ENCODE results near the gene WT1.

The WT1 gene

DNA sequence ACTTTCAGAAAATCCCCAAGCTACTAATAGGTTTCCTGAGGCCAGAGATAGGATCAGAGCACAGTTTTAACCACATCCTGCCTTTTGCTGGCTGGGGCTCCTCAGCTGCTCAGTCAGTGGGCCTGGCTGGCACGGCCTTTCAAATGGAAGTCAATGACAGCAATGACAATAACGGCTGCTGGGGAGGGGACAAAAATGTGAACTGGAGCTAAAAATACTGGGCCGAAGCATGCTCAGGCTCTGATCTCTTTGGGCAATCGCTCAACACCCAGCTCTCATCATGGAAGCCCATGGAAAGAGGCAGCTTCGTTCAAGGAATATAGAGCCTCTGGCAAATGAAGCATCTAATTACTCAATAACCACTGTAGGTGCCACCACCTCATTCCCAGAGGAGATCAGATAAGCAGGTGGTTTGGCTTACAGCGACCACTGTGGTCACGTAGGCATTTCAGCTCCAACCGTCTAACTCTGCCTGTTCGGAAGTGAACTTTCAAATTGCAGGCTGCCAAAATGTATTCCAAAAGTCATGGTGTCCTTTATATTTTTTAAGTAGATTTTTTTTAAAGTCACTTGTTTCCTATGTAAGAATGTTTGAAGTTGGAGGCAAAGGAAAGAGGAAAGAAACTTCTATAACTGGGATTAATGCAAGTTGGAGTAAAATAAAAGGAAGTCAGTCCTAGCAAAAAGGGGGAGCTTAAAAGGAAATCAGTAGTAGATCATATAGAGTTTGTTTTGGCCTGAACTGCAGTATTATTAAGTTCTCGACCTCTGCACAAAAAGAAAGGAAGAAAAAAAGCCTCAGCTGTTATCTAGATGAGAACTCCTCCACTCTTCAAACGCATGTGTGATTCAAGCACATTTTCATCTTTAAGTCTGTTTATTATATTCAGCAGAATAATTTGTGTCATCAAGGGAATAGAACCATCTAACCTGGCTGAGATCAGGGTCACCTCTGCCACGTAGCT, 14.1 kb downstream of the WT1 start:
- peak; percentile 69 for DNase-seq

DNA sequence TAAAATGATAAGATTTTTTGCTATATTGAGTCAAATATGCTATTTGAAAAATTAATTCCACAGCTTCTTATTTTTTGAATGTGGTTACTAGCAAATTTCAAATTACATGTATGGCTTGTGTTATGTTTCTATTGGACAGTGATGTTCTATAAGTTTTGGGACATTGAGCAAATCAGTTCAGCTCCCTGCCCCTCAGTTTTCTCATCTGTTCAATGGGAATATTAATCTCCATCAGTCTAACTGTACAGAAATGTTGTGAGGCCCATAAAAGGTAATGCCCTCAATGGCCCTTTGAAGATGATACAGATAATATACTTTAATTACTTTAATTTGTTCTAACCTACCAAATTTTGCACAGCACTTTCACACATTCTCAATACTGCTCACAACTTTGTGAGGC, 15.2 kb downstream of the WT1 start:
- DNase-seq: no peak

DNA sequence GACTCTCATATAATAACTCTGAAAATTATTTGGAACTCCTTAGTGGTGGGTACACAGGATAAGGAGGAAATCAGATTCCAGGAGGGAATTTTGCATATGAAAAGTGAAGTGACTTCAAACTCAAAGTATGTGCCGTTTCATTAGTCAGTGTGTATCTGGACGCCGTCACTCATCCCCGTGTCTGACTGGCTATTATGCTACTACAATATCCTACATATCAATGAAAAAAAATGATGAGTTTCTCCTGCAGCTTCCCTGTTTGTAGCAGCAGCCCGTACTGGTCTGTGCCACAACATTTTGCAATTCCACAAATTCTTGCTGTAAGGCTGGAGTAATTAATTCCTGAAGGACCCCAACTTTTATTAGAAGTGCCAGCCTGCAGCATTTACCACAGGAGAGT, 16.5 kb downstream of the WT1 start:
- DNase-seq: no peak

DNA sequence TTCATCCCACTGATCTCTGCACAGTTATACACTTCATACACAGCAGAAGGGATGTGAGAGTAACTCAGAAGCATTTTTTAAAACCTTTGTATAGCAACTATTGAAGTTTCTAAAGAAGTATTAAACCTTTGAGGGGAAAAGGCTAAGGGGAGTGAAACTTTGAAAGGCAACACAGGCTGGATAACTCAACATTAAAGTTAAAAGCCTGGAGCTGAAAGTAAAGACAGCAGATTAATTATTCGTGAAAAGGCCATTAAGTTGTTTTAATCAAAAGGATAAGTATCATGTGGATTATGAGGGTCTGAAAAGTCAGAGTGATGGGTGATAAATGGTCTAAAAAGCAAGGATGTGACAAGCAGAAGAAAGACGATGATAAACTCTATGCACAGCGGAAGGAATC, 17.5 kb downstream of the WT1 start:
- no peak for DNase-seq

DNA sequence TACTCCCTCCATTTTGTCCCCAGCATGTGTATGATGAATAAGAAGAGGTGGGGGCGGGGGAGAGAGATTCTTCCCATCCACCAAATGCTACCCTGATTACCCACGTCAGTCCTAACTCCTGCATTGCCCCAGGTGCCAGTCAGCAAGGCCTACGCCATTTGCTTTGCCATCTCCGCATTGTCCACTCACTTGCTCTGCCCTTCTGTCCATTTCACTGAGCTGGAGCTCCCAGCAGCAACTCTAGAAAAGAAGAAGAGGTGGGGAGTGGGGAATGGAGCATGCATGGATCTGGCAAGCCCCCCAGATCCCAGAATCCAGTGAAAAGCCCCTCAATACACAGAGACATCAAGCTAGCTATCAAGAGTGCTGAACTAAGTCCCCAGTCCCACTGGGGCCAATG, 19.0 kb downstream of the WT1 start:
- DNase-seq: no peak

DNA sequence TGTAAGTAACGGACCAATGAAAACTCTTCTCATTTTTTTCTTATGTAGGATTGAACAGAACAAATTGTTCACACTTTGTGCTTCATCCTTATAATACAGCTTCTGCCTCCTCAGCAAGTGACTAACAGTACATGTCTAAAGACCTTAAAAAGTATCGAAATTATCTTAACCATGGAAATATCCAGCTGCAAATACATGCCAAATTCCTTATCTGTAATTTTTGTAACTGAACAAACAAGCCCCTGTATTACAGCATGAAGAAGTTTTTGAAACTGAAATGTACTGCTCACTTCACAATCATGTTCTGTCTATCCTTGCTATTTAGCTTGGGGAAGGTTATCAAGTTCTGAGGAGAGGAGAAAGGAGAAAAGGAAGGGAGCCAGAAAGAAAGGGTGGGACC, 20.4 kb downstream of the WT1 start:
- DNase-seq: no peak

DNA sequence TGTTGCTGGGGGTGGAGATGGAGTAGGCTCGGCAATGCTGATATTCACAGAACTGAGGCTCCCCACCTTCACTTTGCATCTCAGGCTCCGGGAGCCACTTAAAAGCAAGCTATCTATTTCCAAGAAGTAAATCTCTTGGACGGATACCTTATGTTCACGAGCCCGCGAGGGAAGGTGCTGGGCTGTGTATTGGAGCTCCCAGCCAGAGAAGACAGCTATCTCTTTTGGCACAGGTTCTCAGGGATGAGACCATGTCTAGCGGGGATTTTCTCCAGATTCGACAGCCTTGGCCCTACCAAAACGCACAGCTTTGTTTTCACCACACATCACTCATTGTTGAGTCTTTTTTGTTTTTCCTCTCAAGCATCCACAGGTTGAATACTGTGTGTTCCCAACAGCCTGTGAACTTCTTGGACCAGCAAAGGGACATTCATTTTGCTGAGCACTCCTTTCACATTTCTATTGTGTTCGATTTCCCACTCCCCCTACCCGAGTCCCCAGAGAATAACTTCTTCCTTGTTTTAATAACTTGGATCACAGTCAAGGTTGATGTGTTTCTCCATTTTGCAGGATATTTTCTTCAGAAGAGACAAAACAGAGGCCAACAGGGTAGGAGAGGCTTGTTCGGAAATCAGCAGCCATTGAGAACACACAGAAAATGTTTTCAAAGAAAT, 23.3 kb downstream of the WT1 start:
- no peak for DNase-seq

DNA sequence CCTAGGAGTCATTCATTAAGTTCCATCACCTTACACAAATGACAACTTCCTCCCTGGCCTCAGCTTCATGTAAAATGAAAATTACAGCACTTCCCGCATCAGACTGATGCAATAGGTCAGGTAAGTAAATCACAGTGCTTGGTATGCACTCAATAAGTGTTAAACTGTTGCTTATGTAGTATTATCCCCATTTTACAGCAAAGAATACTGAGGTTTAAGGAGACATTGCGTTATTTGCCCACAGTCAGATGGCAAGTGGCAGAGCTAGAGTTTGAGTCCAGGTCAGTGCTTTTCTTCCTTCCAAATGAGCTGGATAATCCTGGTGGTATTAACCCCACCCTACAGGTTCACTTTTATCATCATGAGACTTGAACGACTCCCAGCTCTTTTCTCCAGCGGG, 29.7 kb downstream of the WT1 start:
- DNase-seq: no peak

DNA sequence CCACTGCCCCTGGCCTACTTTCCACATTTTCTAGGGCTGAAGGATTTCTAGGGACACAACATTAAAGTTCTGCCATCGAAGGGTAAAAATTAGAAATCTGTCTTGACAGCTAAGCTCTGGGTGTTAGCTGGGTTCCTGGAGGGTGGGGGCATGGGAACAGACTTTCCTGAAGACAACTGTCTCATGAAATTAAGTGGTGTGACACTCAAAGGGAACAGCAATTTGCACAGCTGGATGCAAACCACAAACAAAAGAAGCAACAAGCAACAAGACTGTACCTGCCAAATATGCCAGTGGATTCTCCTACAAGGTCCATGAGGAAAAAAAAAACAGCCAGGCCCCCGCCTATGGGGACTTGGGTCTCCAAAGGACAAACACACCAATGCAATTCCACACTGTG, 32.5 kb downstream of the WT1 start:
- no peak for DNase-seq

DNA sequence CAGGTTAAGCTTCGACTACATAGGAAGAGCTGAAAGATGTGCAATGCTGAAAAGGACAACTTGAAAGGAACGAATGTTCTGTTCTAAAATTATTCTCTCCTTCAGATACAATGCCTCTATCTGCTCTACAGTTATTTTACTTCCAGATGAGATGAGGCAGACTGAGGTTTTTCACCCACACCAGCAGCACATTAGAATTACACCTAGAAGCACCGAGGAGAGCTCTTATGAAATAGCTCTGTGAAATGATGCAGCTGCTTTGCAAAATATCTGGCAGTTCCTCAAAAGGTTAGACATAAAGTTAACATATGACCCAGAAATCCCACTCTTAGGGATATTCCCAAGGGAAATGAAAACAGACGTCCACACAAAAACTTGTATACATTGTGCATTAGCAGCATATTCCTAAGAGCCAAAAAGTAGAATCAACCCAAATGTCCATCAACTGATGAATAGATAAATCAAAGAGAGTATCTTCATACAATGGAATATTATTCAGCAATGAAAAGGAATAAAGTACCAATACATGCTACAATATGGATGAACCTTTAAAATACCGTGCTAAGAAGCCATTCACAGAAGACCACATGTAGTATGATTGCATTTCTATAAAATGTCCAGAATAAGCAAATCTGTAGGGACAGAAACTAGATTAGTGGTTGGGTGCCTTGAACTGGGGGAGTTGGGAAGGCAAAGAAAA, 34.5 kb downstream of the WT1 start:
- DNase-seq: no peak

DNA sequence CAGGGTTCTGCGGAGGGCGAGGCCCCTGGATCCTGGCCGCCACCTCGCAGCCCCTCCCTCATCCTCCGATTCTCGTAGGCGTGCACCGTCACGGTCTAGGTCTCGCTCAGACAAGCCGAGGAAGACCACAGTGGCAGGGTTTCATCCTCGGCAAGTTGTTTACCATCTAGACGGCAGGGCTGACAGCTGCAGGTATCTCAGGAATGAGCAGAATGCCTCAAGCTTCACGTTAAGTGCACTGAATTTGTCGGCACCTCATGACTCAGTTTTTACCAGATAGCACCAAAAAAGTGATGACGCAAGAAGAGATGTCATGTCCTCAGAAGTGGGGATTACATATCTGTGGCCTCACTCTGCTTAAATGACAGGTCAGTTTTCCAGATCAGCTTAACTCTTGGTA, 35.1 kb downstream of the WT1 start:
- no peak for DNase-seq

DNA sequence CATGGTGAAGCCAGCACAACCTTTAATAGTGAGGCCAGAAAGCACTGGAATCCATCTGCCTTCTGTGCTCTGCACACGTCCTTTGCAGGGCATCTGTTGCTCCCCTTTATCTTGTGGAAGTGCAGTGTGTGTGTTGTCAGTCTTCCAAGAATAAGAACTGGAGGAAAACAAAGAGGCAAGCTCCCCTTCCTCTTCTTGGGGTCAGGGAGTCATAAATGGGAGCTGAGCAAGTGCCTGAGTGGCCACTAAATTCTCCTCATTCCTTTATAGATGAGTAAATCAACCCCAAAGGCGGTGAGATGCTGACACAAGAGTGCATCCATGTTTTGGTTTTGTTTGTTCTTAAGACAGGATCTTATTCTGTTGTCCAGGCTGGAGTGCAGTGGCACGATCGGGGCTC, 38.3 kb downstream of the WT1 start:
- no peak for DNase-seq

DNA sequence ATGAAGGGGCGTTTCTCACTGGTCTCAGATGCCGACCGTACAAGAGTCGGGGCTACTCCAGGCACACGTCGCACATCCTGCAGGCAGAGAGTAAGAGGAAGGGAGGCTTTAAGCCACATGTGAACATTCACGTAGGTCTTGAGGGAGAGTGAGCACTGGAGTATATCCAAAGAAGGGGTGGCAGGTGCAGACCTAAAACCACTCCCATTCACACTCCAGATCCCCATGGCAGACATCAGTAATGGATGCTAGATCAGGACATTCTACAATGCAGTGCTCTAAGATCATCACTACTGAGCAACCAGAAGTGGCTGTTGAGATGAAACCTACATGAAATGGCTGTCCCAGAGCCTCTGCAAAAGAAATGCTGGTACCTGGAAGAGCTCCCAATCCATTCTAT, 39.0 kb downstream of the WT1 start:
- no peak for DNase-seq

DNA sequence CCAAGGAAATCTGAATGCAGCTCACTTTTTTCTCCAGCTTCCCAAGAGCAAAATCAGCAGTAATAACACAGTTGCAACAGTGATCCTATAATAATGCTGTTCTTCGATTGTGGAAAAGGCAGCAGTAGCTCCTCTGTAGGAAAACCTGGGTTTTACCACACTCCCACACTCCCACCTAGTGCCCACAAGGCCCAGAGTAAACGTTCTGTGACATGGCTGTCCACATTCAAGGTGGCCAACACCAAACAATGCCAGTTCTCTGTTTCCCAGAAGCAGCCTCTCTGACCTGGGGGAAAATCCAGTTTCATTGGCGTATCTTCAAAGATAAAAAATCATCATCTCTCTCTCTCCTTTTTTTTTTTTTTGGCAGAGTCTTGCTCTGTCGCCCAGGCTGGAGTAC, 40.2 kb downstream of the WT1 start:
- no peak for DNase-seq

DNA sequence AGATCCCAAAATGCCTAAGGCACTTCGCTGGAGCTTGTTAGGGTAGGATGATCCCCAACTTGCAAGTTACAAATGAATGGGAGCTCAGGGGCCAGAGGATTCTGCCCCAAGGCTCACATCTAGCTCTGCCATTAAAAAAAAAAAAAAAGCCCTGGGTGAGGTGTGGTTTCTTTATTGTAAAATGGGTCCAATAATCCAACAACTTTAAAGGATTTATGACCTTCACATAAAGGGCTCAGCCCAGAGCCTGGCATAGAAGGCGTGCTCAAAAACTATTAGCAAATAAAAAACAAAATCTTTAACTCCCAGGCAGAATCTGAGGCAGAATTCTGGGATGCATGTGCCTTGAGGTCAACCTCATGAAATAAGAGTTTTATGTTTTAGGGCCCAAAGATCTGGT, 42.5 kb downstream of the WT1 start:
- no peak for DNase-seq

DNA sequence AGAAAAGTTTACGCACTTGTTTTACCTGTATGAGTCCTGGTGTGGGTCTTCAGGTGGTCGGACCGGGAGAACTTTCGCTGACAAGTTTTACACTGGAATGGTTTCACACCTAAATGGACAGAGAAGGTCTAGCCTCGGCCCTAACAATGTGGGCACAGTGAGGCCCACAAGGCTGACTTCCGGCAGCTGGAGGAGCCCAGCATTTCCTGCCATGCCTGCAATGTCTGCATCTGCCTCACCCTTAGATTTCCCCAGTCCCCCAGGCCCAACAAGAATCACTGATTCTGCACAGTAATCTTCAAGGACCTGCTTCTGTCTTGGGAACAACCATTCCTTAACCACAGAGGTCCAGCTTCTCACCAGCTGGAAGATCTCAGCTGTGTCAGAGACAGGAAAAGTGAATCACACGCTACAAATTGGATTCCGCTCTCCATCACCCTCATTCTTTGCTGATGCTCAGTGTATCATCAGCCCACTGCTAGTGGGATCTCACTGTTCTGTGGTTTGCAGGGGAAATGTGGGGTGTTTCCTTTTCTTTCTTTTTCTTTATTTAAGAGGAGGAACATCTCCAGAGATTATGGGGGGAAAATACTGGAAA, 43.3 kb downstream of the WT1 start:
- no peak for DNase-seq

DNA sequence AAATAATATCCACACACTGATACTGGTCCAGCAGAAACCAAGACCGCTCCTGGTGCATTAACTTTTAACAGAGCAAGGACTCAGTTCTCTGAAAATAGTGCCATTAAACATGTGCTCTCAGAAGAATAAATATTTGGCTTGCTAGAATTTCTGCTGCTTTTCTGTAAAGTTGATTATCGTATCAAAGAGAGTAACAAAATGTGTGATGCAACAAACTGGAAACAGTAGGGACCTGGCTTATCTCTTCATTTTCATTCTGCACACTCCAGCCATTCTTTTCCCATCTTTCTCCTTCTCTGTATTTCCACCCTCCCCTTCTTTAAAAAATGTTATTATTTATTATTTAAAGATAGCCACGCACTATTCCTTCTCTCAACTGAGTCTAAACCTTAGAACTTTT, 43.9 kb downstream of the WT1 start:
- DNase-seq: no peak

DNA sequence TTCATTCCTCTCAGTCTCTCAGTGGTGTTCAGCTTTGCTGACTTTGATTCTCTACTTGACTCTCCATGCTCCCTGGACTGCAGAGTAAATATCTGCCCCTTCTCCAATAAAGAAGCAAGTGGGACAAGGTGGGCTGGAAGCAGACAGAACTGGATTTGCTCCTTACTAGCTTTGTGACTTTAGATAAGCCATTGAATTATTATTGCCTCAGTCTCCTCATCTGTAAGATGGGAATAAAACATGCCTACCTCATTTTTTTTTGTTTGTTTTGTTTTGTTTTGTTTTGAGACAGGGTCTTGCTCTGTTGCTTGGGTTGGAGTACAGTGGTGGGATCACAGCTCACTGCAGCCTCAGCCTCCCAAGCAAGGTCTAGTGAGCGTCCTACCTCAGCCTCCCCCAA, 44.6 kb downstream of the WT1 start:
- no peak for DNase-seq

DNA sequence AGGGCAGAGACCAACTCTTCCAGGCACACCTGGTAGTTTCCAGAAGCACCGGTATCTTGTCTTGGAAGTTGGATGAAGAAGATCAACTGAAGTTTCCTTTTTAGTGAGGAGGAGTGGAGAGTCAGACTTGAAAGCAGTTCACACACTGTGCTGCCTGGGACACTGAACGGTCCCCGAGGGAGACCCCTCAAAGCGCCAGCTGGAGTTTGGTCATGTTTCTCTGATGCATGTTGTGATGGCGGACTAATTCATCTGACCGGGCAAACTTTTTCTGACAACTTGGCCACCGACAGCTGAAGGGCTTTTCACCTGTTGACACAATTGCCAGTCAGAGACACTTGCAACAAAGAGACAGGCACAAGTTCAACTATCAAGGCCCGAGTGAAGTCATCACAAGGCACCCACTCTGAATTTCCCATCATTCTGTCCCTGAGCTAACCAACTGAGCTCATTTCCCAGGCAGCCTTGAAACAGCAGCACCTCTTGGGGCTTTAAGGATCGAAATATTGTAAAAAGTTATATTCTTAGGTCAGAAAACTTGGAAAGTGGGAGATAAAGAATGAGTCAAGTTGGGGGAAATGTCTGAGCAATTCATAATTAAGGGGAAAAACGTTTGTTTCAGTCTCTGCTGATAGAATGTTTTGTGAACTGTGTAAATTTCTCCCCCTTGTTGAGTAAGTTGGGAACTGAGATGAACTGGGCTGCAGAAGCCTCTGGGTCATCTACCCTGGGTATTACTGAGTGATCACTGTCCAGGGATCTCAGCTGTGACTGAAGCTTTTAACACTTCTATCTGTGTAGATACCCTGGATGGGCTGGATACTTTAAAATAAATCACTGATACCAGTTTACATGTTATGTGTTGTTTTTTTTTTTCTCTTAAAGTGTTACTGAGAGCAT, 46.2 kb downstream of the WT1 start:
- no peak for DNase-seq

DNA sequence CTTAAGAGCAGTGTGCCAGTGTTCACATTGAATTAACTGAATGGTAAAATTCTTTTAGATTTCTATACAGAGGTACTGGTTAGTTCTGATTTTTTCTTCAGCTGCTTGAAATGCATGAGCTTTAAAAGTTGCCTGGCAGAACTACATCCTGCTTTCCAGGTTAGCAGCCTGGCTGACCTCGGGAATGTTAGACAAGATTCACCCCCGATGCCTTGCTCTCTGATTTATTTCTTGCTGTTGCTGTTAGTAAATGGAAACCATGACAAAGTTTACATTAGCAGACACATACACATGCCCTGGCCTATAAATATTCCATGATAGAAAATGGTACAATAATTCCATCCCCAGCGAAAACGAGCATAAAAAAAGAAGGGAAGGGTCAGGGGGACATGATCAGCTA, 47.0 kb downstream of the WT1 start:
- DNase-seq: no peak

DNA sequence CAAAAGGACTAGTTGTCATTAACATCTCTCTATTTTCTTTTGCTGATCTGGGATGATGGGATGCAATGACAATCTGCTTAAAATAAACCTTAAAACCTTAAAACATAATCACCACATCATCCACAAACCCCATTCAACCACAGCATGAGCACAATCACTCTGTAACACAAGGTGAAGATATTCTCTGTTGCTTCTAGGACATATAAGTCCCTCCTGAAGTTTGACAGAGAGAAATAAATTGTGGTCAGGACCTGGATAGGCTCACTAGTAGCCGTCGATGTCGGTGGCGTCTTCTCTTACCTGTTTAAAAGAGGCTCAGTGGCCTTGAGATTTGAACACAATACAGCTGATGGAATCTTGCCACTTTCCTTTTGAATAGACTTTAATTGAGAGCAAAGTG, 47.9 kb downstream of the WT1 start:
- DNase-seq: no peak

DNA sequence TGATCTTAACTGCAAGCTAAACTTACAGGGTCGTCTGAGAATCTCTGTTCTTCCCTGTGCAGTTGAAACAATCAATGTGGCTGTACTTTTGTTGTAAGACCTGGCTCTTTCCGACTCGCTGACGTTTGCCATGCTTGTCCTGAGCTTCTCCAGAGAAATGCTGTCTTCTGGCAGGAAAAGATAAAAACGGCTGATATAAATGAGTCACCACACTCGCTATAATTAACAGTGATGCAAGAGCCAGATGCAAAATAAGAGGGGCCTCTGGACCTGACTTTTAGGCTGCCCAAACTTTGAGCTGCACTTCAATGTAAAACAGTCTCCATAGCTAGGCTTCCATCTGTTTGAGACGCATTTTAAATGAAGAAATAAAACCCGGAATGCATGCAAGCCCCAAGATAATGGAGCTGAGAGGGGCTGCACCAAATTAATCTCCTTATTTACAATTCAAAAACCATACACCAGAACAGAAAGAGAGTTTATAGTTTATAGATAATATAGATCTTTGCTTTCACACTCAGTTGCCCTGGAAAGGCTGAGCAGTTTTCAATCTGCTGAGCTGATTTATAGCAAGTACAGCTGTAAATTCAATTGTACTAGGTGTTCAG, 48.5 kb downstream of the WT1 start:
- no peak for DNase-seq

All from activated CD4-positive, alpha-beta T cell treated with anti-CD3 and anti-CD28 coated beads, Interleukin-10, Interleukin-2, amounts not matched to agents 100 ng/mL and 50 ng/mL, durations not matched to agents 16 hours and 8 hours (primary cell).